Peyer's patch (tissue), 4 donors: ENCODE results near the gene LAYN. TPM values are rescaled to one million over a fixed set of nuclear protein-coding genes. Genes with fewer than 3 reads are reported as not detected.

Experiments used
- DNase-seq, 3 donors: peaks; one replicate each; pipeline ENCODE4 v3.0.0-alpha.2; 2017 to 2019
- H3K27ac ChIP-seq, 4 donors: fragments of 200-600 bp; sonication (generic); one replicate each; pipeline ENCODE4 v1.5.1; 2016 to 2019
- H3K27me3 ChIP-seq, 2 donors: fragments of 200-600 bp; sonication (generic); one replicate each; pipeline ENCODE4 v1.5.1; 2019
- H3K36me3 ChIP-seq, 3 donors: fragments of 200-600 bp; sonication (generic); one replicate each; pipeline ENCODE4 v1.5.1; 2016 to 2019
- H3K4me1 ChIP-seq, 4 donors: fragments of 200-600 bp; sonication (generic); one replicate each; pipeline ENCODE4 v1.5.1; 2016 to 2019
- H3K4me3 ChIP-seq, 4 donors: fragments of 200-600 bp; sonication (generic); 1 replicate in 3 of 4; 2 replicates in 1 of 4; pipeline ENCODE4 v1.5.1; 2016 to 2019; ENCODE audit warnings: mild to moderate bottlenecking in 1 of 4
- H3K9me3 ChIP-seq, 4 donors: fragments of 200-600 bp; sonication (generic); one replicate each; pipeline ENCODE4 v1.5.1; 2016 to 2019; ENCODE audit warnings: mild to moderate bottlenecking in 1 of 4
- CTCF ChIP-seq, 6 experiments: fragments of 450-650 bp in 4 of 6; fragments of 200-600 bp in 2 of 6; sonication (generic) in 1 of 6; IDR thresholded peaks; one replicate each; pipeline ENCODE4 v1.5.1; 2017 to 2019; ENCODE audit warnings: antibody characterized with exemption in 6 of 6, mild to moderate bottlenecking in 3 of 6, moderate library complexity in 1 of 6
- POLR2A ChIP-seq, 2 donors: fragments of 450-650 bp; IDR thresholded peaks; one replicate each; pipeline ENCODE4 v1.5.1; 2017; ENCODE audit warnings: antibody characterized with exemption in 2 of 2, mild to moderate bottlenecking in 2 of 2, moderate library complexity in 2 of 2
- total RNA-seq, 4 donors: library from RNA; depleted of rRNA; stranded (reverse); fragments of >200 nt; gene quantifications; one replicate each; pipeline ENCODE4 v1.1.0, GENCODE V29; 2016

The LAYN gene
- total RNA-seq, 4 donors from 2014 or later, result 2.1 to 18.2 (median 4.2) TPM

- H3K9me3 ChIP-seq, result no peaks in the 10 kb centered on the region
- H3K27me3 ChIP-seq, result no peaks in the 10 kb centered on the region
- TF ChIP-seq POLR2A (IDR thresholded peaks at IDR 0.05), result no peak
- no peak for TF ChIP-seq CTCF (IDR thresholded peaks at IDR 0.05)
- no peak overlapping the region for H3K27ac ChIP-seq
- H3K36me3 ChIP-seq, result no peaks in the 10 kb centered on the region
- no peak for DNase-seq
- H3K4me3 ChIP-seq, result no peak overlapping the region
- peaks cover 0 to 7% (median 0%) of the 10 kb centered on the region in 4 donors for H3K4me1 ChIP-seq
These were observed 48.6 kb downstream of the LAYN start for GRCh38 chr11:111589114-111589513.

GRCh38 chr11:111589886-111590499 is 49.5 kb downstream of the LAYN start:
- no peaks in the 10 kb centered on the region for H3K27me3 ChIP-seq
- no peak overlapping the region for H3K4me3 ChIP-seq
- no peak overlapping the region for H3K27ac ChIP-seq
- TF ChIP-seq POLR2A (IDR thresholded peaks at IDR 0.05) (no peak), CTCF (IDR thresholded peaks at IDR 0.05) (no peak)
- no peaks in the 10 kb centered on the region for H3K36me3 ChIP-seq
- peaks cover 0 to 7% (median 0%) of the 10 kb centered on the region in 4 donors for H3K4me1 ChIP-seq
- H3K9me3 ChIP-seq, result no peaks in the 10 kb centered on the region
- DNase-seq, result peak in 1 of 3 donors; percentile 48

- Histone ChIP-seq H3K4me3 (no peak overlapping the region), H3K36me3 (no peaks in the 10 kb centered on the region), H3K4me1 (peaks cover 0 to 7% (median 0%) of the 10 kb centered on the region in 4 donors), H3K9me3 (no peaks in the 10 kb centered on the region), H3K27me3 (no peaks in the 10 kb centered on the region), H3K27ac (no peak overlapping the region)
- TF ChIP-seq POLR2A (IDR thresholded peaks at IDR 0.05), result no peak
- no peak for TF ChIP-seq CTCF (IDR thresholded peaks at IDR 0.05)
- DNase-seq, result no peak
These were observed 50.9 kb downstream of the LAYN start for GRCh38 chr11:111591187-111591960.

GRCh38 chr11:111592491-111592890 is 52.0 kb downstream of the LAYN start:
- TF ChIP-seq CTCF (IDR thresholded peaks at IDR 0.05) (no peak), POLR2A (IDR thresholded peaks at IDR 0.05) (no peak)

GRCh38 chr11:111596319-111596718 is 55.8 kb downstream of the LAYN start:
- Histone ChIP-seq H3K4me1 (peaks cover 0 to under 1% (median 0%) of the 10 kb centered on the region in 4 donors), H3K4me3 (no peak overlapping the region), H3K27me3 (no peaks in the 10 kb centered on the region), H3K36me3 (no peaks in the 10 kb centered on the region), H3K9me3 (no peaks in the 10 kb centered on the region), H3K27ac (no peak overlapping the region)
- TF ChIP-seq CTCF (IDR thresholded peaks at IDR 0.05) (no peak), POLR2A (IDR thresholded peaks at IDR 0.05) (no peak)
- no peak for DNase-seq

More at GRCh38 chr11:111592491-111592890, 52.0 kb downstream of the LAYN start:
- Histone ChIP-seq H3K36me3 (no peaks in the 10 kb centered on the region), H3K4me3 (no peak overlapping the region), H3K27ac (no peak overlapping the region), H3K9me3 (no peaks in the 10 kb centered on the region), H3K27me3 (no peaks in the 10 kb centered on the region), H3K4me1 (peaks cover 0 to 7% (median 0%) of the 10 kb centered on the region in 4 donors)
- no peak for DNase-seq
